Tibial nerve (tissue), 4 donors: ENCODE results near the gene TENM3.

Experiments
- CTCF ChIP-seq, 5 experiments: fragments of 200-600 bp in 3 of 5; fragments of 450-650 bp in 2 of 5; sonication (generic) in 3 of 5; IDR thresholded peaks; one replicate each; pipeline ENCODE4 v1.5.1; 2016 to 2019; ENCODE audit warnings: antibody characterized with exemption in 5 of 5, mild to moderate bottlenecking in 3 of 5, moderate library complexity in 2 of 5
- EP300 ChIP-seq, 2 donors: sonication (generic); formaldehyde crosslinking; IDR thresholded peaks; one replicate each; pipeline ENCODE4 v1.6.1; 2017; ENCODE audit warnings: antibody characterized with exemption in 2 of 2, mild to moderate bottlenecking in 1 of 2
- POLR2A ChIP-seq, 2 donors: fragments of 450-650 bp; IDR thresholded peaks; one replicate each; pipeline ENCODE4 v1.6.1; 2017; ENCODE audit warnings: antibody characterized with exemption in 2 of 2, mild to moderate bottlenecking in 2 of 2, moderate library complexity in 2 of 2

- no peak for TF ChIP-seq CTCF (IDR thresholded peaks at IDR 0.05)
- TF ChIP-seq EP300 (IDR thresholded peaks at IDR 0.05): no peak
- no peak for TF ChIP-seq POLR2A (IDR thresholded peaks at IDR 0.05)
Observed at GRCh38 chr4:182415116-182415515, 171.9 kb downstream of the TENM3 start.
